Activated CD8-positive, alpha-beta T cell treated with anti-CD3 and anti-CD28 coated beads, Interleukin-2, amount 10 ng/mL, durations not matched to agents 7 days and 5 days (primary cell): ENCODE data around the gene POLE. TPM values are rescaled to one million over a fixed set of nuclear protein-coding genes. Genes with fewer than 3 reads are reported as not detected.
A peak's percentile ranks its signal among the peaks of the same experiment; 100 is the strongest.
"Not testable (repeated sequence)": the region's sequence is repeated elsewhere in the genome, so short reads cannot be mapped to it uniquely, and the experiment has no call there.

ENCODE experiments used
- ATAC-seq: fragments of 150-1000 bp; cut with Tn5 transposase; one replicate; pipeline ENCODE4 v1.10.0; 2021; ENCODE audit warnings: moderate library complexity
- CTCF ChIA-PET: fragments of 350-600 bp; sonication (Branson Sonifier 250); formaldehyde crosslinking; loops from one replicate; lab custom pipeline; 2021; ENCODE audit warnings: antibody characterized with exemption; lab: Charles Lee
- POLR2A ChIA-PET: fragments of 350-600 bp; sonication (Branson Sonifier 250); formaldehyde crosslinking; loops from one replicate; lab custom pipeline; 2021; ENCODE audit warnings: antibody characterized with exemption; lab: Charles Lee
- DNase-seq: peaks from one replicate; pipeline ENCODE4 v3.0.0-alpha.2; 2020
- H3K27ac Mint-ChIP-seq: one replicate; pipeline ENCODE4 v1.8.0; 2021; ENCODE audit warnings: mild to moderate bottlenecking, mixed read lengths
- H3K27me3 Mint-ChIP-seq: one replicate; pipeline ENCODE4 v1.8.0; 2021; ENCODE audit warnings: low read depth, mixed read lengths
- H3K36me3 Mint-ChIP-seq: one replicate; pipeline ENCODE4 v1.8.0; 2021; ENCODE audit warnings: low read depth, mixed read lengths
- H3K4me1 Mint-ChIP-seq: one replicate; pipeline ENCODE4 v1.8.0; 2021; ENCODE audit warnings: low read depth, mixed read lengths
- H3K4me3 Mint-ChIP-seq: one replicate; pipeline ENCODE4 v1.8.0; 2021; ENCODE audit warnings: mild to moderate bottlenecking, mixed read lengths
- H3K9me3 Mint-ChIP-seq: one replicate; pipeline ENCODE4 v1.8.0; 2022; ENCODE audit warnings: mixed read lengths; ENCODE audit not compliant: insufficient read depth
- total RNA-seq, 2 experiments: library from RNA; stranded (reverse); gene quantifications; one replicate each; pipeline ENCODE4 v1.2.3, GENCODE V29; 2021

POLE gene
- total RNA-seq, 2 experiments from 2014 or later = 200 to 202 TPM

- H3K27me3 Mint-ChIP-seq = no peaks in the 10 kb centered on the region
Observed at GRCh38 chr12:132698341-132698740, 11.2 kb upstream of the POLE start.

GRCh38 chr12:132695431-132695830 lies 8.3 kb upstream of the POLE start:
- ATAC-seq = no peak
- Mint-ChIP-seq H3K9me3 (no peaks in the 10 kb centered on the region), H3K4me1 (peaks cover 2% of the 10 kb centered on the region), H3K27ac (no peak overlapping the region), H3K4me3 (no peak overlapping the region), H3K27me3 (no peaks in the 10 kb centered on the region), H3K36me3 (peaks cover 45% of the 10 kb centered on the region)
- no peak for DNase-seq
- ChIA-PET POLR2A (no interaction called here), CTCF (no interaction called here)

More at GRCh38 chr12:132698341-132698740, 11.2 kb upstream of the POLE start:
- ATAC-seq (no peak), DNase-seq (no peak)
- Mint-ChIP-seq H3K36me3 (peaks cover 50% of the 10 kb centered on the region), H3K4me1 (peaks cover 2% of the 10 kb centered on the region), H3K9me3 (no peaks in the 10 kb centered on the region), H3K27ac (no peak overlapping the region), H3K4me3 (no peak overlapping the region)
- CTCF ChIA-PET = interaction anchor here (0.7 kb wide), 1 partner anchor 45 kb away, joined by 3 read pairs; no protein-coding TSS in a partner anchor
- POLR2A ChIA-PET = interaction anchor here (0.7 to 1.1 kb wide), 2 partner anchors 12 to 28 kb away, joined by 3 to 4 read pairs; no protein-coding TSS in a partner anchor

GRCh38 chr12:132694888-132695287 lies 7.7 kb upstream of the POLE start:
- H3K27ac Mint-ChIP-seq, H3K27me3 Mint-ChIP-seq, DNase-seq, CTCF ChIA-PET, H3K4me3 Mint-ChIP-seq, H3K4me1 Mint-ChIP-seq, H3K9me3 Mint-ChIP-seq, POLR2A ChIA-PET, ATAC-seq: not testable (repeated sequence)
- peaks cover 45% of the 10 kb centered on the region for H3K36me3 Mint-ChIP-seq

GRCh38 chr12:132692030-132692429 lies 4.9 kb upstream of the POLE start:
- POLR2A ChIA-PET = interaction anchor here (1.1 to 1.3 kb wide), 2 partner anchors 12 to 18 kb away, joined by 3 to 5 read pairs; partner anchors contain the start of gene PGAM5
- CTCF ChIA-PET, H3K27me3 Mint-ChIP-seq, H3K4me3 Mint-ChIP-seq, DNase-seq, H3K4me1 Mint-ChIP-seq, ATAC-seq, H3K9me3 Mint-ChIP-seq: not testable (repeated sequence)
- Mint-ChIP-seq H3K27ac (peak overlapping the region; percentile 14), H3K36me3 (peaks cover 27% of the 10 kb centered on the region)

- Mint-ChIP-seq H3K4me3 (peak overlapping the region; percentile 74), H3K4me1 (peaks cover 20% of the 10 kb centered on the region), H3K9me3 (no peaks in the 10 kb centered on the region), H3K27ac (no peak overlapping the region), H3K36me3 (peaks cover 26% of the 10 kb centered on the region), H3K27me3 (no peaks in the 10 kb centered on the region)
- ATAC-seq = no peak
- POLR2A ChIA-PET = no interaction called here
- CTCF ChIA-PET = no interaction called here
- no peak for DNase-seq
Observed at GRCh38 chr12:132690112-132690511, 3.0 kb upstream of the POLE start.

- H3K36me3 Mint-ChIP-seq = peaks cover 28% of the 10 kb centered on the region
- H3K9me3 Mint-ChIP-seq = no peaks in the 10 kb centered on the region
- no peaks in the 10 kb centered on the region for H3K27me3 Mint-ChIP-seq
- CTCF ChIA-PET = no interaction called here
- DNase-seq (no peak), ATAC-seq (no peak)
- POLR2A ChIA-PET = no interaction called here
- H3K4me1 Mint-ChIP-seq = peaks cover 22% of the 10 kb centered on the region
- peak overlapping the region; percentile 4 for H3K27ac Mint-ChIP-seq
- peak overlapping the region; percentile 74 for H3K4me3 Mint-ChIP-seq
Observed at GRCh38 chr12:132689227-132689626, 2.1 kb upstream of the POLE start.

GRCh38 chr12:132686825-132687210 lies 324 bp downstream of the POLE start:
- peak overlapping the region; percentile 90 for H3K27ac Mint-ChIP-seq
- H3K4me3 Mint-ChIP-seq = peak overlapping the region; percentile 78
- no peaks in the 10 kb centered on the region for H3K27me3 Mint-ChIP-seq
- ChIA-PET CTCF (no interaction called here), POLR2A (interaction anchor here (1.3 kb wide), 1 partner anchor 23 kb away, joined by 6 read pairs; the partner anchor contains the start of gene PGAM5)
- no peaks in the 10 kb centered on the region for H3K9me3 Mint-ChIP-seq
- DNase-seq (no peak), ATAC-seq (peak; percentile 67)
- H3K36me3 Mint-ChIP-seq = peaks cover 34% of the 10 kb centered on the region
- H3K4me1 Mint-ChIP-seq = peaks cover 29% of the 10 kb centered on the region

GRCh38 chr12:132685400-132685799 lies 1.7 kb downstream of the POLE start:
- H3K4me3 Mint-ChIP-seq = peak overlapping the region; percentile 78
- no peaks in the 10 kb centered on the region for H3K9me3 Mint-ChIP-seq
- peak overlapping the region; percentile 69 for H3K27ac Mint-ChIP-seq
- peaks cover 33% of the 10 kb centered on the region for H3K4me1 Mint-ChIP-seq
- ATAC-seq (no peak), DNase-seq (no peak)
- ChIA-PET POLR2A (no interaction called here), CTCF (no interaction called here)
- no peaks in the 10 kb centered on the region for H3K27me3 Mint-ChIP-seq
- H3K36me3 Mint-ChIP-seq = peaks cover 29% of the 10 kb centered on the region

GRCh38 chr12:132677492-132677891 lies 9.7 kb downstream of the POLE start:
- Mint-ChIP-seq H3K4me1 (peaks cover 5% of the 10 kb centered on the region), H3K27me3 (no peaks in the 10 kb centered on the region), H3K9me3 (no peaks in the 10 kb centered on the region), H3K4me3 (no peak overlapping the region), H3K36me3 (peaks cover 67% of the 10 kb centered on the region), H3K27ac (no peak overlapping the region)
- ChIA-PET POLR2A (no interaction called here), CTCF (no interaction called here)
- DNase-seq (no peak), ATAC-seq (no peak)

- CTCF ChIA-PET = no interaction called here
- H3K36me3 Mint-ChIP-seq = peaks cover 75% of the 10 kb centered on the region
Observed at GRCh38 chr12:132675757-132676432, 11.2 kb downstream of the POLE start.

GRCh38 chr12:132674561-132674960 lies 12.6 kb downstream of the POLE start:
- Mint-ChIP-seq H3K27ac (peak overlapping the region; percentile 12), H3K36me3 (peaks cover 74% of the 10 kb centered on the region), H3K4me1 (peaks cover 4% of the 10 kb centered on the region), H3K4me3 (no peak overlapping the region), H3K9me3 (no peaks in the 10 kb centered on the region), H3K27me3 (no peaks in the 10 kb centered on the region)
- POLR2A ChIA-PET = no interaction called here
- CTCF ChIA-PET = no interaction called here
- DNase-seq = no peak
- ATAC-seq = no peak

More at GRCh38 chr12:132675757-132676432, 11.2 kb downstream of the POLE start:
- Mint-ChIP-seq H3K27ac (no peak overlapping the region), H3K4me3 (no peak overlapping the region), H3K9me3 (no peaks in the 10 kb centered on the region), H3K4me1 (peaks cover 9% of the 10 kb centered on the region), H3K27me3 (no peaks in the 10 kb centered on the region)
- DNase-seq (no peak), ATAC-seq (no peak)
- POLR2A ChIA-PET = no interaction called here

GRCh38 chr12:132673288-132674179 lies 13.6 kb downstream of the POLE start:
- Mint-ChIP-seq H3K36me3 (peaks cover 72% of the 10 kb centered on the region), H3K4me3 (no peak overlapping the region), H3K9me3 (no peaks in the 10 kb centered on the region), H3K27me3 (no peaks in the 10 kb centered on the region), H3K27ac (no peak overlapping the region), H3K4me1 (peaks cover 4% of the 10 kb centered on the region)
- CTCF ChIA-PET = no interaction called here
- DNase-seq = no peak
- POLR2A ChIA-PET = no interaction called here
- no peak for ATAC-seq
